Sigmoid colon (tissue), 4 donors: Measurements from ENCODE around the gene THOC5.

Experiments
- CTCF ChIP-seq, 4 experiments: fragments of 450-650 bp in 3 of 4; fragments of 200-600 bp in 1 of 4; IDR thresholded peaks; one replicate each; pipeline ENCODE4 v1.5.1; 2016 to 2019; ENCODE audit warnings: antibody characterized with exemption in 4 of 4, mild to moderate bottlenecking in 3 of 4, moderate library complexity in 2 of 4
- EP300 ChIP-seq, 4 donors: sonication (generic); formaldehyde crosslinking; IDR thresholded peaks; one replicate each; pipeline ENCODE4 v1.6.1; 2017; ENCODE audit warnings: antibody characterized with exemption in 4 of 4
- POLR2A ChIP-seq, 2 donors: fragments of 450-650 bp; IDR thresholded peaks; one replicate each; pipeline ENCODE4 v1.6.1; 2016; ENCODE audit warnings: antibody characterized with exemption in 2 of 2, mild to moderate bottlenecking in 2 of 2, moderate library complexity in 2 of 2

GRCh38 chr22:29567338-29567737, 13.8 kb upstream of the THOC5 start:
- TF ChIP-seq CTCF (IDR thresholded peaks at IDR 0.05): no peak
- no peak for TF ChIP-seq POLR2A (IDR thresholded peaks at IDR 0.05)
- TF ChIP-seq EP300 (IDR thresholded peaks at IDR 0.05): no peak
